CD4-positive, CD25-positive, alpha-beta regulatory T cell (primary cell): Measurements from ENCODE around the gene HCK. TPM values are rescaled to one million over a fixed set of nuclear protein-coding genes. Genes with fewer than 3 reads are reported as not detected.

ENCODE experiments used
- ATAC-seq, 2 donors: fragments of 150-1000 bp; cut with Tn5 transposase; one replicate each; pipeline ENCODE4 v1.10.0; 2021; ENCODE audit warnings: low read depth in 2 of 2, moderate number of reproducible peaks in 2 of 2, moderate library complexity in 1 of 2
- DNase-seq, 3 donors: peaks; one replicate each; pipeline versions ENCODE4 v3.0.0 to v3.0.0-alpha.2; 2012 to 2022; ENCODE audit warnings: mixed read lengths in 1 of 3
- H3K27ac ChIP-seq: one replicate; pipeline ENCODE4 v1.7.0; 2013; ENCODE audit warnings: mild to moderate bottlenecking, low read length; ENCODE audit not compliant: insufficient read depth, poor library complexity, severe bottlenecking
- H3K27me3 ChIP-seq: one replicate; pipeline ENCODE4 v1.7.0; 2013; ENCODE audit warnings: low read length; ENCODE audit not compliant: control insufficient read depth, insufficient read depth
- H3K36me3 ChIP-seq: one replicate; pipeline ENCODE4 v1.7.0; 2013; ENCODE audit warnings: mild to moderate bottlenecking, low read length, moderate library complexity; ENCODE audit not compliant: control insufficient read depth, insufficient read depth
- H3K4me1 ChIP-seq: 2 replicates; pipeline ENCODE4 v1.7.0; 2013; ENCODE audit warnings: mild to moderate bottlenecking, low read length; ENCODE audit not compliant: insufficient read depth, control insufficient read depth, poor library complexity, severe bottlenecking
- H3K4me3 ChIP-seq: one replicate; pipeline ENCODE4 v1.7.0; 2013; ENCODE audit warnings: low read depth, mild to moderate bottlenecking, low read length, moderate library complexity
- H3K9me3 ChIP-seq, 2 experiments: 1 replicate in 1 of 2; 2 replicates in 1 of 2; pipeline ENCODE4 v1.7.0; 2013; ENCODE audit warnings: low read length in 2 of 2, mild to moderate bottlenecking in 1 of 2, moderate library complexity in 1 of 2; ENCODE audit not compliant: control insufficient read depth in 2 of 2
- H3K27ac Mint-ChIP-seq, 3 donors: one replicate each; pipeline ENCODE4 v1.8.0; 2020 to 2022; ENCODE audit warnings: mild to moderate bottlenecking in 3 of 3, mixed read lengths in 3 of 3, moderate library complexity in 2 of 3
- H3K27me3 Mint-ChIP-seq: one replicate; pipeline ENCODE4 v1.8.0; 2022; ENCODE audit warnings: mild to moderate bottlenecking, mixed read lengths
- H3K36me3 Mint-ChIP-seq: one replicate; pipeline ENCODE4 v1.8.0; 2020; ENCODE audit warnings: mixed read lengths
- H3K4me1 Mint-ChIP-seq, 4 donors: one replicate each; pipeline ENCODE4 v1.8.0; 2020 to 2022; ENCODE audit warnings: mixed read lengths in 4 of 4, mild to moderate bottlenecking in 1 of 4
- H3K4me3 Mint-ChIP-seq, 4 donors: one replicate each; pipeline ENCODE4 v1.8.0; 2020 to 2022; ENCODE audit warnings: mild to moderate bottlenecking in 4 of 4, mixed read lengths in 4 of 4, moderate library complexity in 3 of 4
- H3K9me3 Mint-ChIP-seq, 7 donors: one replicate each; pipeline ENCODE4 v1.8.0; 2020 to 2022; ENCODE audit warnings: mixed read lengths in 7 of 7, mild to moderate bottlenecking in 3 of 7, moderate library complexity in 2 of 7
- polyA plus RNA-seq, 4 donors: library from polyadenylated mRNA; unstranded; fragments of 300-500 nt; fragmentation: Illumina TruSeq; gene quantifications; one replicate each; pipeline ENCODE4 v1.2.3, GENCODE V29; 2021
- total RNA-seq: library from RNA; stranded (reverse); gene quantifications from one replicate; pipeline ENCODE4 v1.2.3, GENCODE V29; 2022

The HCK gene
- total and polyA plus RNA-seq, 5 donors from 2014 or later, result 0.23 to 0.87 (median 0.25) TPM; not detected in 2

- no peaks in the 10 kb centered on the region for H3K36me3 Mint-ChIP-seq
- no peaks in the 10 kb centered on the region for H3K36me3 ChIP-seq
- H3K4me1 Mint-ChIP-seq, result peaks cover 0 to 3% (median 0%) of the 10 kb centered on the region in 4 donors
Measured at GRCh38 chr20:32077190-32077589, 25.1 kb downstream of the HCK start.

GRCh38 chr20:32078322-32078721 is 26.3 kb downstream of the HCK start:
- Mint-ChIP-seq H3K36me3 (no peaks in the 10 kb centered on the region), H3K27ac (no peak overlapping the region), H3K4me3 (no peak overlapping the region), H3K4me1 (peaks cover 0 to 3% (median 0%) of the 10 kb centered on the region in 4 donors), H3K27me3 (peaks cover 11% of the 10 kb centered on the region), H3K9me3 (peaks cover 0 to 5% (median 0%) of the 10 kb centered on the region in 7 donors)
- H3K9me3 ChIP-seq, result no peaks in the 10 kb centered on the region
- no peak overlapping the region for H3K4me3 ChIP-seq
- DNase-seq, result no peak
- ATAC-seq, result no peak
- H3K36me3 ChIP-seq, result no peaks in the 10 kb centered on the region
- no peak overlapping the region for H3K27ac ChIP-seq
- H3K27me3 ChIP-seq, result peaks cover 4% of the 10 kb centered on the region
- H3K4me1 ChIP-seq, result no peaks in the 10 kb centered on the region

More at GRCh38 chr20:32077190-32077589, 25.1 kb downstream of the HCK start:
- no peak overlapping the region for H3K4me3 ChIP-seq
- no peak for DNase-seq
- H3K4me1 ChIP-seq, result no peaks in the 10 kb centered on the region
- H3K27me3 ChIP-seq, result peaks cover 4% of the 10 kb centered on the region
- Mint-ChIP-seq H3K27ac (no peak overlapping the region), H3K9me3 (peaks cover 0 to 4% (median 0%) of the 10 kb centered on the region in 7 donors), H3K27me3 (peaks cover 4% of the 10 kb centered on the region), H3K4me3 (no peak overlapping the region)
- no peak overlapping the region for H3K27ac ChIP-seq
- H3K9me3 ChIP-seq, result no peaks in the 10 kb centered on the region
- ATAC-seq, result no peak

- ATAC-seq, result no peak
- Mint-ChIP-seq H3K36me3 (no peaks in the 10 kb centered on the region), H3K27me3 (peaks cover 11% of the 10 kb centered on the region), H3K4me1 (peaks cover 0 to 3% (median 0%) of the 10 kb centered on the region in 4 donors), H3K27ac (no peak overlapping the region), H3K9me3 (peaks cover 0 to 5% (median 0%) of the 10 kb centered on the region in 7 donors), H3K4me3 (no peak overlapping the region)
- Histone ChIP-seq H3K9me3 (no peaks in the 10 kb centered on the region), H3K27ac (no peak overlapping the region), H3K36me3 (no peaks in the 10 kb centered on the region), H3K4me3 (no peak overlapping the region), H3K27me3 (peaks cover 4% of the 10 kb centered on the region), H3K4me1 (no peaks in the 10 kb centered on the region)
- no peak for DNase-seq
Measured at GRCh38 chr20:32078791-32079190, 26.7 kb downstream of the HCK start.

GRCh38 chr20:32079655-32080109 is 27.6 kb downstream of the HCK start:
- H3K27me3 ChIP-seq, result peaks cover 4% of the 10 kb centered on the region
- no peak overlapping the region for H3K4me3 ChIP-seq
- Mint-ChIP-seq H3K27me3 (peaks cover 11% of the 10 kb centered on the region), H3K36me3 (no peaks in the 10 kb centered on the region), H3K4me3 (no peak overlapping the region), H3K4me1 (peaks cover 0 to 3% (median 0%) of the 10 kb centered on the region in 4 donors), H3K27ac (no peak overlapping the region), H3K9me3 (peaks cover 0 to 5% (median 0%) of the 10 kb centered on the region in 7 donors)
- no peaks in the 10 kb centered on the region for H3K9me3 ChIP-seq
- DNase-seq, result no peak
- H3K4me1 ChIP-seq, result no peaks in the 10 kb centered on the region
- no peak overlapping the region for H3K27ac ChIP-seq
- H3K36me3 ChIP-seq, result no peaks in the 10 kb centered on the region
- no peak for ATAC-seq

GRCh38 chr20:32080783-32081182 is 28.7 kb downstream of the HCK start:
- H3K9me3 Mint-ChIP-seq, result peaks cover 0 to 5% (median 0%) of the 10 kb centered on the region in 7 donors
- H3K9me3 ChIP-seq, result no peaks in the 10 kb centered on the region
- H3K36me3 Mint-ChIP-seq, result no peaks in the 10 kb centered on the region
- H3K27ac Mint-ChIP-seq, result no peak overlapping the region
- H3K36me3 ChIP-seq, result no peaks in the 10 kb centered on the region
- H3K4me3 Mint-ChIP-seq, result no peak overlapping the region
- DNase-seq, result no peak
- ATAC-seq, result no peak
- H3K27ac ChIP-seq, result no peak overlapping the region
- H3K4me3 ChIP-seq, result no peak overlapping the region
- peaks cover 11% of the 10 kb centered on the region for H3K27me3 Mint-ChIP-seq
- peaks cover 4% of the 10 kb centered on the region for H3K27me3 ChIP-seq
- no peaks in the 10 kb centered on the region for H3K4me1 ChIP-seq
- H3K4me1 Mint-ChIP-seq, result peaks cover 0 to 3% (median 0%) of the 10 kb centered on the region in 4 donors

- Mint-ChIP-seq H3K27ac (no peak overlapping the region), H3K4me3 (no peak overlapping the region), H3K36me3 (no peaks in the 10 kb centered on the region), H3K9me3 (peaks cover 0 to 4% (median 0%) of the 10 kb centered on the region in 7 donors), H3K4me1 (peaks cover 0 to 3% (median 0%) of the 10 kb centered on the region in 4 donors), H3K27me3 (peaks cover 7% of the 10 kb centered on the region)
- H3K27ac ChIP-seq, result no peak overlapping the region
- no peaks in the 10 kb centered on the region for H3K9me3 ChIP-seq
- no peak overlapping the region for H3K4me3 ChIP-seq
- DNase-seq, result no peak
- ATAC-seq, result no peak
- peaks cover 1% of the 10 kb centered on the region for H3K27me3 ChIP-seq
- H3K4me1 ChIP-seq, result no peaks in the 10 kb centered on the region
- no peaks in the 10 kb centered on the region for H3K36me3 ChIP-seq
Measured at GRCh38 chr20:32083469-32083868, 31.4 kb downstream of the HCK start.

GRCh38 chr20:32087070-32087469 is 35.0 kb downstream of the HCK start:
- peaks cover 15% of the 10 kb centered on the region for H3K27me3 Mint-ChIP-seq
- Histone ChIP-seq H3K4me3 (no peak overlapping the region), H3K9me3 (no peaks in the 10 kb centered on the region), H3K4me1 (no peaks in the 10 kb centered on the region), H3K36me3 (no peaks in the 10 kb centered on the region), H3K27me3 (no peaks in the 10 kb centered on the region), H3K27ac (no peak overlapping the region)
- no peak overlapping the region for H3K27ac Mint-ChIP-seq
- no peak overlapping the region for H3K4me3 Mint-ChIP-seq
- H3K4me1 Mint-ChIP-seq, result peaks cover 0 to 4% (median 1%) of the 10 kb centered on the region in 4 donors
- peaks cover 0 to 2% (median 0%) of the 10 kb centered on the region in 7 donors for H3K9me3 Mint-ChIP-seq
- H3K36me3 Mint-ChIP-seq, result no peaks in the 10 kb centered on the region
- ATAC-seq (no peak), DNase-seq (no peak)

- no peaks in the 10 kb centered on the region for H3K9me3 Mint-ChIP-seq
- H3K36me3 ChIP-seq, result no peaks in the 10 kb centered on the region
Measured at GRCh38 chr20:32088759-32089158, 36.7 kb downstream of the HCK start.

More at GRCh38 chr20:32088759-32089158, 36.7 kb downstream of the HCK start:
- Mint-ChIP-seq H3K36me3 (no peaks in the 10 kb centered on the region), H3K27me3 (peaks cover 11% of the 10 kb centered on the region), H3K4me1 (peaks cover 0 to 4% (median 1%) of the 10 kb centered on the region in 4 donors), H3K27ac (no peak overlapping the region), H3K4me3 (no peak overlapping the region)
- DNase-seq (no peak), ATAC-seq (no peak)
- Histone ChIP-seq H3K4me1 (no peaks in the 10 kb centered on the region), H3K4me3 (no peak overlapping the region), H3K27ac (no peak overlapping the region), H3K27me3 (peaks cover 3% of the 10 kb centered on the region), H3K9me3 (no peaks in the 10 kb centered on the region)
